SK-N-MC (cell line): ENCODE measurements around the gene FSD2.

ENCODE experiments used
- EZH2 ChIP-seq: fragments of 200-600 bp; sonication (generic); IDR thresholded peaks from one replicate; pipeline ENCODE4 v1.6.1; 2017; ENCODE audit warnings: antibody characterized with exemption
- FOXP2 ChIP-seq: optimal IDR thresholded peaks from 2 replicates; pipeline ENCODE3; 2011; ENCODE audit warnings: mild to moderate bottlenecking, moderate library complexity; ENCODE audit not compliant: insufficient read depth; ENCODE audit errors: extremely low read length, control extremely low read depth
- POLR2AphosphoS5 ChIP-seq: IDR thresholded peaks from 2 replicates; pipeline ENCODE4 v1.6.1; 2012; ENCODE audit warnings: mild to moderate bottlenecking, low read depth, low read length, borderline replicate concordance

DNA sequence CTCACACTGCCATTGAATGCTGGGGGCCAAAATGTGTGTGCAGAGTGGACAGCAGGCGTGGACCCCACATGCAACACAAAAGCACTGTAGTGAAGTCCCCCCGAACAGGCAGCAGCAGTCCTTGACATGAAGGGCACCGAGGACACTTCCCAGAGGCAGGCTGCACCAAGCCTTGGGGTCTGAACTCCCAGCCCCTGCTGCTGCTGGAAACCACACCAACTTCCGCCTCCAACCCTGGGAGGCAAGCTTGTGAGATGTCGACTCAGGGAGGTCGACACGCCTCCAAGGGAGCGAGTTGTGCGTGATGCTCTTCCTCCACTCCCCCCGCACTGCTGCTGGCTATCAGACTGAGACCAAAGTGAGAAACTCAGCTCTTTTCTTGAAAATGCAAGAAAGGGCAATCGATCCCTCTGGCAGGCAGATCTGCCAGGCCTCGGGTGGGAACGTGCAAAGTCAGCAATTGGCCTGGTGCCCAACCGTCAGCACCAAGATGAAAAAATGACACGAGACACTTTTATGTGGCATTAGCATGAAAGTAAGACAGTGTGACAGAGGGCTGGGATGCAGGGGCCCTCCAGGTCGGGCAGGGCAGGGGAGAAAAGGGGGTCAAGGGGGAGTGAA, 47.2 kb upstream of the FSD2 start:
- TF ChIP-seq POLR2AphosphoS5 (no peak), EZH2 (no peak), FOXP2 (no peak)
